Sigmoid colon (tissue), 7 donors: ENCODE results near the gene PRICKLE1. TPM values are rescaled to one million over a fixed set of nuclear protein-coding genes. Genes with fewer than 3 reads are reported as not detected.

Source experiments
- DNase-seq: peaks from one replicate; pipeline ENCODE4 v3.0.0-alpha.2; 2019
- H3K27ac ChIP-seq, 4 donors: fragments of 200-600 bp; sonication (generic); one replicate each; pipeline ENCODE4 v1.5.1; 2016 to 2019; ENCODE audit warnings: mild to moderate bottlenecking in 1 of 4
- H3K27me3 ChIP-seq, 3 donors: fragments of 200-600 bp; sonication (generic); one replicate each; pipeline ENCODE4 v1.5.1; 2019; ENCODE audit warnings: mild to moderate bottlenecking in 1 of 3
- H3K36me3 ChIP-seq, 4 donors: fragments of 200-600 bp; sonication (generic); one replicate each; pipeline ENCODE4 v1.5.1; 2016 to 2019
- H3K4me1 ChIP-seq, 4 donors: fragments of 200-600 bp; sonication (generic); one replicate each; pipeline ENCODE4 v1.5.1; 2017 to 2019
- H3K4me3 ChIP-seq, 4 donors: fragments of 200-600 bp; sonication (generic); one replicate each; pipeline ENCODE4 v1.5.1; 2017 to 2019; ENCODE audit warnings: mild to moderate bottlenecking in 2 of 4, moderate library complexity in 1 of 4
- H3K9me3 ChIP-seq, 4 donors: fragments of 200-600 bp in 3 of 4; sonication (generic) in 3 of 4; one replicate each; pipeline versions ENCODE4 v1.5.1 to v1.6.1; 2013 to 2019
- EP300 ChIP-seq, 4 donors: sonication (generic); formaldehyde crosslinking; IDR thresholded peaks; one replicate each; pipeline ENCODE4 v1.6.1; 2017; ENCODE audit warnings: antibody characterized with exemption in 4 of 4
- POLR2A ChIP-seq, 2 donors: fragments of 450-650 bp; IDR thresholded peaks; one replicate each; pipeline ENCODE4 v1.6.1; 2016; ENCODE audit warnings: antibody characterized with exemption in 2 of 2, mild to moderate bottlenecking in 2 of 2, moderate library complexity in 2 of 2
- POLR2AphosphoS5 ChIP-seq, 4 donors: sonication (generic); formaldehyde crosslinking; IDR thresholded peaks; one replicate each; pipeline ENCODE4 v1.6.1; 2017; ENCODE audit warnings: antibody characterized with exemption in 4 of 4
- WGBS, 2 donors: extraction: QIAGEN DNeasy Blood & Tissue Kit; methylation state at CpG; one replicate each; pipeline ENCODE4 v1.1.7; 2013; 5-methylcytosine and 5-hydroxymethylcytosine counted together
- intact Hi-C: fragments of 100-400 bp; cut with DNase I; formaldehyde crosslinking; loops from one replicate; pipeline ENCODE4 v1.15.1; 2023
- polyA plus RNA-seq, 3 donors: library from polyadenylated mRNA; stranded (reverse); fragments of 200-250 nt; gene quantifications; one replicate each; pipeline ENCODE4 v1.2.3, GENCODE V29; 2013
- total RNA-seq, 4 donors: library from RNA; depleted of rRNA; stranded (reverse); fragments of >200 nt; gene quantifications; one replicate each; pipeline ENCODE4 v1.1.0, GENCODE V29; 2016
- TF ChIP-seq, protein P1 (sequence below), 4 experiments: fragments of 450-650 bp in 3 of 4; fragments of 200-600 bp in 1 of 4; IDR thresholded peaks; one replicate each; pipeline ENCODE4 v1.5.1; 2016 to 2019; ENCODE audit warnings: antibody characterized with exemption in 4 of 4, mild to moderate bottlenecking in 3 of 4, moderate library complexity in 2 of 4
- donor health status: healthy with polysubstance abuse.
- donor health status: Bipolar disorder and iron deficiency.
- donor health status: healthy.

Gene PRICKLE1
- total and polyA plus RNA-seq, 7 donors = 0.46 to 12.4 (median 7.8) TPM

DNA sequence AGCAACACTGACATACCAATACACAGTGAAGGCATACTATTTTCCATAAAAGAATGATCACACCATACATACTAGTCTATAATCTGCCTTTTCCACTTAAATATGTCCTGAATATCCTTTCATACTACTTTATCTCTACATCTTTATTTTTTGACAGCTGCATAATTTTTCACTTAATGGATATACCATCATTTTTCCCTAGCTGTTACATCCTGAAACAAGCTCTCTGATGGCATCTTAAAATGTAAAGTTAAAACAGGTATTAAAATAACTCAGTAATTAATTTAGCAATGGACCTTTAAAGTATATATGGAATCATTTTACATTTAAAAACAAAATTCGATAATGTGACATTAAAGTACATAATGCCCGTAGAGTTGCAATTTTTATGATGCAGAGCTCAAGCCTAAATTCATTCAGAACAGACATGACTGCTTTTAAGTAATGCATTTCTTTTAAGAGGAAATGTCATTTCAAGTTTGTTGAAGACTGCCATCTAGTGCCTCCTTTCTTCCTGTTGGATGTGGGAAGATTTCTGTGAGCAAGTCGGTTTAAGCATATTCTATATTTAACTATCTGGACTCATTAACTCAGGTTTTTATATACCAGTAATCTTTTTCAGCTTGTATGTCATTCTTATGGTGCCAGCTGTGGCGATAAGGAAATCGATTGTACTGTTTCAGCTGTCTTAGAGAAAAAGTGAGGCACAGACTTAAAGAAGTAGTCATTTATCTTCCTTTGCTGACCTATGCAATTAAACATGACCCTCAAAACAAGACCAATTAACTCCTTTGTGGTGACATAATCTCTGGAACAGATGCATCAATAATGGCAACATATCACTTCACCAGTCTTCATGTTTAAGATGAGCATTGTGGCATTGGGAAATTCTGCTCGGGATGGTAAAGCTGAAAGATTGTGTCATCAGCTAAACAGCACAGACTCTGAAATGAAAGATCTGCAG lies 20.3 kb downstream of the PRICKLE1 start:
- TF ChIP-seq EP300 (IDR thresholded peaks at IDR 0.05) (no peak), POLR2AphosphoS5 (IDR thresholded peaks at IDR 0.05) (no peak), POLR2A (IDR thresholded peaks at IDR 0.05) (no peak)
- TF ChIP-seq, protein P1, sequence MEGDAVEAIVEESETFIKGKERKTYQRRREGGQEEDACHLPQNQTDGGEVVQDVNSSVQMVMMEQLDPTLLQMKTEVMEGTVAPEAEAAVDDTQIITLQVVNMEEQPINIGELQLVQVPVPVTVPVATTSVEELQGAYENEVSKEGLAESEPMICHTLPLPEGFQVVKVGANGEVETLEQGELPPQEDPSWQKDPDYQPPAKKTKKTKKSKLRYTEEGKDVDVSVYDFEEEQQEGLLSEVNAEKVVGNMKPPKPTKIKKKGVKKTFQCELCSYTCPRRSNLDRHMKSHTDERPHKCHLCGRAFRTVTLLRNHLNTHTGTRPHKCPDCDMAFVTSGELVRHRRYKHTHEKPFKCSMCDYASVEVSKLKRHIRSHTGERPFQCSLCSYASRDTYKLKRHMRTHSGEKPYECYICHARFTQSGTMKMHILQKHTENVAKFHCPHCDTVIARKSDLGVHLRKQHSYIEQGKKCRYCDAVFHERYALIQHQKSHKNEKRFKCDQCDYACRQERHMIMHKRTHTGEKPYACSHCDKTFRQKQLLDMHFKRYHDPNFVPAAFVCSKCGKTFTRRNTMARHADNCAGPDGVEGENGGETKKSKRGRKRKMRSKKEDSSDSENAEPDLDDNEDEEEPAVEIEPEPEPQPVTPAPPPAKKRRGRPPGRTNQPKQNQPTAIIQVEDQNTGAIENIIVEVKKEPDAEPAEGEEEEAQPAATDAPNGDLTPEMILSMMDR (IDR thresholded peaks at IDR 0.05) = peak in 2 of 4 experiments; percentile 19 to 45
- no peak overlapping the region for H3K4me3 ChIP-seq
- 6 to 27% methylated on average over 6 of the region's 6 CpGs for WGBS, 2 donors
- intact Hi-C loops = loop anchor here (1.0 kb wide), 1 partner anchor 87 kb away; no protein-coding TSS in a partner anchor
- H3K27ac ChIP-seq = no peak overlapping the region
- H3K9me3 ChIP-seq = no peaks in the 10 kb centered on the region
- no peak for DNase-seq
- no peaks in the 10 kb centered on the region for H3K27me3 ChIP-seq
- peaks cover 0 to 9% (median 2%) of the 10 kb centered on the region in 4 donors for H3K4me1 ChIP-seq
- no peaks in the 10 kb centered on the region for H3K36me3 ChIP-seq

DNA sequence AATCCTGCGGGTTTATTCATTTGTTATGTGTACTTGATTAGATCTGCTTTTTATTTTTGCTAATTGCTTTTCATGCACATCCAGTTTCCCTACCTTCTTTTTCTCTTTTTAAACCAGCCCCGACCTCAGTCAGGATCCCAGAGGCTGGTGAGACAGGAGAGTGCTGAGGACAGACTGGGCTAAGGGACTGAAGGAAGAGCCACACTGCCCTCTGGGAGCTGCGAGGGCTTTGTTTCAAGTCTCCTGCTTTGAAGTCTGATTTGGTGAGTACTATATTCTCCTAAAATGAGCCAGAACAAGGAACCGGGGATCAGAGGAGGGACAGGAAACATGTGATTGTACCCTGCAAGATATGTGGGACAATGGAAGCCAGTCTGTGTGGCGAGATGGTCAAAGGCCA lies 23.9 kb downstream of the PRICKLE1 start:
- no peak for DNase-seq
- no peak for TF ChIP-seq POLR2AphosphoS5 (IDR thresholded peaks at IDR 0.05)
- TF ChIP-seq, protein P1 (IDR thresholded peaks at IDR 0.05) = no peak
- TF ChIP-seq EP300 (IDR thresholded peaks at IDR 0.05) = no peak
- TF ChIP-seq POLR2A (IDR thresholded peaks at IDR 0.05) = no peak
- Histone ChIP-seq H3K36me3 (no peaks in the 10 kb centered on the region), H3K9me3 (no peaks in the 10 kb centered on the region), H3K27ac (no peak overlapping the region), H3K4me3 (no peak overlapping the region), H3K4me1 (peaks cover 0 to 9% (median 2%) of the 10 kb centered on the region in 4 donors), H3K27me3 (no peaks in the 10 kb centered on the region)
- 44 to 63% methylated on average over 5 of the region's 5 CpGs for WGBS, 2 donors
- intact Hi-C loops = no loop called here

GRCh38 chr12:42564996-42565395 lies 24.6 kb downstream of the PRICKLE1 start:
- TF ChIP-seq EP300 (IDR thresholded peaks at IDR 0.05) = no peak
- no peak for TF ChIP-seq POLR2A (IDR thresholded peaks at IDR 0.05)
- no peak for TF ChIP-seq POLR2AphosphoS5 (IDR thresholded peaks at IDR 0.05)
- TF ChIP-seq, protein P1 (IDR thresholded peaks at IDR 0.05) = no peak
- intact Hi-C loops = no loop called here
- Histone ChIP-seq H3K36me3 (no peaks in the 10 kb centered on the region), H3K27ac (no peak overlapping the region), H3K4me3 (no peak overlapping the region), H3K4me1 (peaks cover 0 to 9% (median 2%) of the 10 kb centered on the region in 4 donors), H3K27me3 (no peaks in the 10 kb centered on the region), H3K9me3 (no peaks in the 10 kb centered on the region)
- DNase-seq = no peak
- WGBS, 2 donors = 65 to 75% methylated on average over 2 of the region's 2 CpGs

- no peaks in the 10 kb centered on the region for H3K9me3 ChIP-seq
- intact Hi-C loops = no loop called here
- H3K36me3 ChIP-seq = no peaks in the 10 kb centered on the region
- WGBS, 2 donors = 75 to 80% methylated on average over 3 of the region's 3 CpGs
- TF ChIP-seq POLR2AphosphoS5 (IDR thresholded peaks at IDR 0.05) (no peak), POLR2A (IDR thresholded peaks at IDR 0.05) (no peak), EP300 (IDR thresholded peaks at IDR 0.05) (no peak)
- TF ChIP-seq, protein P1 (IDR thresholded peaks at IDR 0.05) = no peak
- no peak overlapping the region for H3K27ac ChIP-seq
- no peak for DNase-seq
- peaks cover 0 to 9% (median 2%) of the 10 kb centered on the region in 4 donors for H3K4me1 ChIP-seq
- no peaks in the 10 kb centered on the region for H3K27me3 ChIP-seq
- H3K4me3 ChIP-seq = no peak overlapping the region
Observed at GRCh38 chr12:42564556-42564955, 25.0 kb downstream of the PRICKLE1 start.
